ENCODE results near the gene ABCC6. TPM values are rescaled to one million over a fixed set of nuclear protein-coding genes. Genes with fewer than 3 reads are reported as not detected.

ABCC6 gene
- total and polyA plus RNA-seq, 10 donors, result 0.14 to 0.94 (median 0.46) TPM

DNA sequence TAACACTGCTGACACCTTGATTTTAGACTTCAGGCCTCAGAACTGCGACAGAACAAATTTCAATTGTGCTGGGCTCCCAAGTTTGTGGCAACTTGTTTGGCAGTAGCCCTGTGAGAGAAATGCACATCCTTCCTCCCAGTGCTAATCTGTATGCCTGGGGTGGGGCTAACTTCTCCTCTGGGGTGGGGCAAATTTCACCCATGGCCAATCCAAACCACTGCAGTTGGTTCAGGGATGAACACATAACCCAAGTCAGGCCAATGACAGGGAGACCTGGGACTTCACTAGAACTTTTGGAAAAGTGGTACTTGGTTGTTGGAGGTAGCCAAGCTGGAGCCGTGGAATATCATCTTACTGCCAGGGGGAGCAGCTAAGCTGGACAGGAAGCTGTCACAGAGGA lies 56.3 kb downstream of the ABCC6 start:
- DNase-seq, result no peak
- H3K27ac ChIP-seq, result no peak overlapping the region
- TF ChIP-seq POLR2A (IDR thresholded peaks at IDR 0.05), result no peak
- no peak for TF ChIP-seq POLR2AphosphoS5 (IDR thresholded peaks at IDR 0.05)
- TF ChIP-seq, protein P1, sequence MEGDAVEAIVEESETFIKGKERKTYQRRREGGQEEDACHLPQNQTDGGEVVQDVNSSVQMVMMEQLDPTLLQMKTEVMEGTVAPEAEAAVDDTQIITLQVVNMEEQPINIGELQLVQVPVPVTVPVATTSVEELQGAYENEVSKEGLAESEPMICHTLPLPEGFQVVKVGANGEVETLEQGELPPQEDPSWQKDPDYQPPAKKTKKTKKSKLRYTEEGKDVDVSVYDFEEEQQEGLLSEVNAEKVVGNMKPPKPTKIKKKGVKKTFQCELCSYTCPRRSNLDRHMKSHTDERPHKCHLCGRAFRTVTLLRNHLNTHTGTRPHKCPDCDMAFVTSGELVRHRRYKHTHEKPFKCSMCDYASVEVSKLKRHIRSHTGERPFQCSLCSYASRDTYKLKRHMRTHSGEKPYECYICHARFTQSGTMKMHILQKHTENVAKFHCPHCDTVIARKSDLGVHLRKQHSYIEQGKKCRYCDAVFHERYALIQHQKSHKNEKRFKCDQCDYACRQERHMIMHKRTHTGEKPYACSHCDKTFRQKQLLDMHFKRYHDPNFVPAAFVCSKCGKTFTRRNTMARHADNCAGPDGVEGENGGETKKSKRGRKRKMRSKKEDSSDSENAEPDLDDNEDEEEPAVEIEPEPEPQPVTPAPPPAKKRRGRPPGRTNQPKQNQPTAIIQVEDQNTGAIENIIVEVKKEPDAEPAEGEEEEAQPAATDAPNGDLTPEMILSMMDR (IDR thresholded peaks at IDR 0.05 in 8 of 11, conservative IDR thresholded peaks at IDR 0.05 in 3 of 11), result no peak
- WGBS, 5 donors, result 41 to 50% (median 43%) methylated on average over 2 of the region's 2 CpGs
- H3K9me3 ChIP-seq, result no peaks in the 10 kb centered on the region
- H3K4me3 ChIP-seq, result no peak overlapping the region
- H3K4me1 ChIP-seq, result no peaks in the 10 kb centered on the region
- H3K27me3 ChIP-seq (replicated peaks in 1 of 7), result no peaks in the 10 kb centered on the region
- no peaks in the 10 kb centered on the region for H3K36me3 ChIP-seq
- intact Hi-C loops (cut with DNase I; ENCODE audit: low total_unique reads), result no loop called here

GRCh38 chr16:16166085-16166484 lies 57.2 kb downstream of the ABCC6 start:
- Histone ChIP-seq H3K27ac (no peak overlapping the region), H3K4me3 (no peak overlapping the region), H3K36me3 (no peaks in the 10 kb centered on the region), H3K9me3 (peaks cover 0 to 3% (median 0%) of the 10 kb centered on the region in 8 donors), H3K4me1 (no peaks in the 10 kb centered on the region), H3K27me3 (replicated peaks in 1 of 7) (no peaks in the 10 kb centered on the region)
- TF ChIP-seq POLR2AphosphoS5 (IDR thresholded peaks at IDR 0.05) (no peak), POLR2A (IDR thresholded peaks at IDR 0.05) (no peak)
- TF ChIP-seq, protein P1 (IDR thresholded peaks at IDR 0.05 in 8 of 11, conservative IDR thresholded peaks at IDR 0.05 in 3 of 11), result no peak
- intact Hi-C loops (cut with DNase I; ENCODE audit: low total_unique reads), result no loop called here
- WGBS, 5 donors, result 74 to 98% (median 81%) methylated on average over 7 of the region's 7 CpGs
- DNase-seq, result no peak

DNA sequence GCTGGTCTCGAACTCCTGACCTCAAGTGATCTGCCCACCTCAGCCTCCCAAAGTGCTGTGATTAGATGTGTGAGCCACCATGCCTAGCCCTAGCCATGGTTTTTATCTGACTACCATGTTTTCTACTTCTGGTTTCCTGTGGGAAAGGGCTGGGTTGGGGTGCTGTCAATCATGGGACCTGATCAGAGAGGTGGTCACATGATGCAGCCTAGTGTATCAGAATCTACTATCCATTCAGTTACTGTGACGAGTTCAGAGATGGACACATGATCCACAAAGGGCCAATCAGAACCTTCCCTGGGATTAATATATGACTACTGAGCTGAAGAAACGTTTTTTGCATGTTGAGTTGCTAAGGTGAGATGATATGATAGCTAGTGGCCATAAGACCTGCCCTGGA lies 59.1 kb downstream of the ABCC6 start:
- no peak overlapping the region for H3K27ac ChIP-seq
- TF ChIP-seq, protein P1 (IDR thresholded peaks at IDR 0.05 in 8 of 11, conservative IDR thresholded peaks at IDR 0.05 in 3 of 11), result no peak
- TF ChIP-seq POLR2A (IDR thresholded peaks at IDR 0.05), result no peak
- no peak for TF ChIP-seq POLR2AphosphoS5 (IDR thresholded peaks at IDR 0.05)
- H3K27me3 ChIP-seq (replicated peaks in 1 of 7), result no peaks in the 10 kb centered on the region
- H3K4me3 ChIP-seq, result no peak overlapping the region
- no peak for DNase-seq
- 76 to 91% (median 82%) methylated on average over 3 of the region's 3 CpGs for WGBS, 5 donors
- no peaks in the 10 kb centered on the region for H3K4me1 ChIP-seq
- peaks cover 0 to 7% (median 0%) of the 10 kb centered on the region in 6 donors for H3K36me3 ChIP-seq
- intact Hi-C loops (cut with DNase I; ENCODE audit: low total_unique reads), result no loop called here
- H3K9me3 ChIP-seq, result peaks cover 0 to 19% (median 10%) of the 10 kb centered on the region in 8 donors

DNA sequence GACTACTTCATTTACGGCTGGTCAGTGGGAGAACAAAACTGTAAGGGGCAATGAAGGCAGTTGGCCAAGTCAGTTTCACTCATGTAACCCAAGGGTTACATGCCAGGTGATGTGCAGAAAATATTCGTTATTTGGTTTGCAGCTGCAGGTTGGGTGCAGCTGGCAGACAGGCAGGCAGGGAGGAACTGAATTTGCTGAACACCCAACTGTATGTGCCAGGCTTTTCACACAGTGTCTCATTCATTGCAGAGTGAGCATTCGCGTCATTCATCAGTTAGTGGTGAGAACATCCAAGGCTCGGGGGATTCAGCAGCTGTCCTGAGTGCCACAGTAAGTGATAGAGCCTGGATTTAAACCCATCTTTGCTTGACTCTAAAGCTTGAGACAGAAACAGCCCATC lies 59.7 kb downstream of the ABCC6 start:
- Histone ChIP-seq H3K27ac (no peak overlapping the region), H3K4me1 (no peaks in the 10 kb centered on the region), H3K27me3 (replicated peaks in 1 of 7) (no peaks in the 10 kb centered on the region), H3K36me3 (peaks cover 0 to 8% (median 0%) of the 10 kb centered on the region in 6 donors), H3K4me3 (no peak overlapping the region), H3K9me3 (peaks cover 0 to 26% (median 17%) of the 10 kb centered on the region in 8 donors)
- TF ChIP-seq, protein P1 (IDR thresholded peaks at IDR 0.05 in 8 of 11, conservative IDR thresholded peaks at IDR 0.05 in 3 of 11), result no peak
- no peak for TF ChIP-seq POLR2AphosphoS5 (IDR thresholded peaks at IDR 0.05)
- no peak for TF ChIP-seq POLR2A (IDR thresholded peaks at IDR 0.05)
- WGBS, 5 donors, result 76 to 82% (median 76%) methylated on average over 5 of the region's 5 CpGs
- no peak for DNase-seq
- intact Hi-C loops (cut with DNase I; ENCODE audit: low total_unique reads), result no loop called here

Measured in spleen (tissue), 11 donors.